Mucosa of descending colon (tissue), 3 donors: ENCODE results near the gene ZFP90. TPM values are rescaled to one million over a fixed set of nuclear protein-coding genes. Genes with fewer than 3 reads are reported as not detected.
A peak's percentile ranks its signal among the peaks of the same experiment; 100 is the strongest.

ENCODE experiments used
- ATAC-seq: fragments of 200-7000 bp; cut with Tn5 transposase; one replicate; pipeline ENCODE4 v1.9.1; 2020; ENCODE audit warnings: mild to moderate bottlenecking, moderate library complexity
- DNase-seq, 3 donors: peaks; one replicate each; pipeline ENCODE4 v3.0.0-alpha.2; 2020
- H3K36me3 ChIP-seq: fragments of 200-600 bp; one replicate; pipeline ENCODE4 v1.8.0; 2021; ENCODE audit warnings: low read depth, mild to moderate bottlenecking
- H3K4me1 ChIP-seq: fragments of 200-600 bp; one replicate; pipeline ENCODE4 v1.8.0; 2021; ENCODE audit warnings: low read depth, mild to moderate bottlenecking
- H3K4me3 ChIP-seq: fragments of 200-600 bp; one replicate; pipeline ENCODE4 v1.8.0; 2021; ENCODE audit warnings: mild to moderate bottlenecking
- H3K9me3 ChIP-seq: fragments of 200-600 bp; one replicate; pipeline ENCODE4 v1.8.0; 2021; ENCODE audit warnings: mild to moderate bottlenecking
- intact Hi-C, 2 donors: fragments of 100-400 bp; cut with DNase I in 1 of 2; cut with micrococcal nuclease in 1 of 2; formaldehyde crosslinking; loops; one replicate each; pipeline versions ENCODE4 v1.11.0 to v1.11.1; 2022; cut with DNase I, micrococcal nuclease
- long read RNA-seq, 2 donors: library from polyadenylated mRNA; unstranded; transcript quantifications; one replicate each; pipeline ENCODE4 v2.0.0, GENCODE V29; 2019 to 2021
- total RNA-seq, 3 donors: library from RNA; stranded (reverse); fragmentation: NEBNext Ultra II Directional in 2 of 3; extraction: Animal tissue kit (Norgen Biotek cat#: 25700) in 2 of 3; gene quantifications; one replicate each; pipeline versions ENCODE4 v1.2.1 to v1.2.4, GENCODE V29; 2021 to 2023
- TF ChIP-seq, protein P1 (sequence below): fragments of 200-600 bp; IDR thresholded peaks from one replicate; pipeline ENCODE4 v1.8.0; 2022; ENCODE audit warnings: antibody characterized with exemption, mild to moderate bottlenecking
- donor health status: DM: no; HTN: no; CAD: no; lungs with moderate emphysema.
- donor health status: DM: no; HTN: no; CAD: no.
- donor health status: DM: no; HTN: yes; CAD: no.

The ZFP90 gene
- 10 to 100 TPM; 10.2 to 18.1 (median 12.8) TPM for total RNA-seq
- long read RNA-seq, donor 1, full-length matches to known transcripts, result 6 of 10 reads
- long read RNA-seq, donor 1, partial matches to known transcripts, result 0 of 10 reads
- long read RNA-seq, donor 1, other reads (novel, unspliced or antisense), result 4 of 10 reads
- long read RNA-seq, donor 2, partial matches to known transcripts, result 0 of 1 reads
- long read RNA-seq, donor 2, other reads (novel, unspliced or antisense), result 1 of 1 reads

DNA sequence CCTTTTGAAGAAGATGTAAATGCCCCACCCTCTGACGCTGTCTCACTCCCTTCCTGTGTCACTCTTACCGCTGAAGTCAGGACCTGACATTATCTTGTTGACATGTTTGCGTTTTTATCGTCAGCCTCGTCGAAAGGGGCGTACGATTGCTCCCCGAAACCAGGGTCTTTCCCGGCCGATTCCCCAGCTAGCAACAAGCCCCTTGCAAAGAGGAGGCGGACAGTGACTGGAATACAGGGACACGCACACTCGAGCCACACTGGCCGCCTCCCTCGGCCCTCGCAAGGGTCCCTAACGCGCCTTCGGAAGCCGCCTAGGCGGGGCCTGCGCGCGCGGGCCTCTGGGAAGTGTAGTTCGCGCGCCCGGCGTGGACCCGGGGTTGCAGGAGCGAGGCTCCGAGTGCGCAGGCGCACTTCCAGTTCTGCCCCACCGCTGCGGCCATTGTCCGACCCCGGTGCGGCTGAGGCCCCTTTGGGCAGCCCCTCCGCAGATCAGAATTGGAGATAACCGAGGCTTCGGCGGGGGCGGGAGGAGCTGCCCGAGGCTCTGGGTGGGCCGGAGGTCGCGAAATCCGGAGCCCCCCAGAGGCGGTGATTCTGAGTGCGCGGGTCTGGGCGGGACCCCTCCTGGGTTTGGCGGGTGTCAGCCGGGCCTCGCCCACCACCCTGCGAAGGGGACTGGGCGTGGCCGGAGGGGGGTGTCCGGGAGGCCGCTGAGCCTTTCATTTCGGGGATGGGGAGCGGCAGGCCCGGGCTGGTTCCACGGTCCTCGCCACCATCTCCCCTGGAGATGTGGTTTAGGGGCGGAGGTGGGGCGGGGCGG is at the start of gene ZFP90:
ZFP90 (plus strand) TSS at position 412 of the 822 bp plus-strand sequence. CDS start 502 bp downstream, outside the sequence.
- peak within 1 kb of the TSS; percentile 82 for H3K4me3 ChIP-seq
- intact Hi-C loops, result no loop called here
- DNase-seq (peak; percentile 89 to 91 (median 90)), ATAC-seq (peak; percentile 99)
- H3K36me3 ChIP-seq, result no peaks in the 10 kb centered on the region
- no peaks in the 10 kb centered on the region for H3K9me3 ChIP-seq
- H3K4me1 ChIP-seq, result peaks cover 5% of the 10 kb centered on the region
- TF ChIP-seq, protein P1, sequence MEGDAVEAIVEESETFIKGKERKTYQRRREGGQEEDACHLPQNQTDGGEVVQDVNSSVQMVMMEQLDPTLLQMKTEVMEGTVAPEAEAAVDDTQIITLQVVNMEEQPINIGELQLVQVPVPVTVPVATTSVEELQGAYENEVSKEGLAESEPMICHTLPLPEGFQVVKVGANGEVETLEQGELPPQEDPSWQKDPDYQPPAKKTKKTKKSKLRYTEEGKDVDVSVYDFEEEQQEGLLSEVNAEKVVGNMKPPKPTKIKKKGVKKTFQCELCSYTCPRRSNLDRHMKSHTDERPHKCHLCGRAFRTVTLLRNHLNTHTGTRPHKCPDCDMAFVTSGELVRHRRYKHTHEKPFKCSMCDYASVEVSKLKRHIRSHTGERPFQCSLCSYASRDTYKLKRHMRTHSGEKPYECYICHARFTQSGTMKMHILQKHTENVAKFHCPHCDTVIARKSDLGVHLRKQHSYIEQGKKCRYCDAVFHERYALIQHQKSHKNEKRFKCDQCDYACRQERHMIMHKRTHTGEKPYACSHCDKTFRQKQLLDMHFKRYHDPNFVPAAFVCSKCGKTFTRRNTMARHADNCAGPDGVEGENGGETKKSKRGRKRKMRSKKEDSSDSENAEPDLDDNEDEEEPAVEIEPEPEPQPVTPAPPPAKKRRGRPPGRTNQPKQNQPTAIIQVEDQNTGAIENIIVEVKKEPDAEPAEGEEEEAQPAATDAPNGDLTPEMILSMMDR, result no peak

DNA sequence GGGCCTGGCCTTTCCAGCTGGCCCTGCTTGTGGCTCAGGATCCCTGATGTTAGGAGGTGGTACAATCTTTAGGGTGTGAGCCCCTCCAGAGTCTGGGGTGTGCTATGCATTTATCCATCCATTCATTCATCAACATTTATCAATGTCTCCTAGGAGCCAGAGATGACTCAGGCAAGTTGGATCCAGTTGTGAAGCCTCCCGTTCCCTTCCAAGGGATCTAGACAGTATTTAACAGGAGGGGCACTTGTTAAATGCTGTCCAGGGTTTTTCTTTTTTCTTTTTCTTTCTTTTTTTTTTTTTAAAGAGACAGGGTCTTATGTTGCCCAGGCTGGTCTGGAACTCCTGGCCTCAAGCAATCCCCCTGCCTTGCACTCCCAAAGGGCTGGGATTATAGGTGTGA is 48.7 kb upstream of the ZFP90 start:
- Histone ChIP-seq H3K36me3 (no peaks in the 10 kb centered on the region), H3K9me3 (no peaks in the 10 kb centered on the region), H3K4me1 (peaks cover 32% of the 10 kb centered on the region), H3K4me3 (no peak overlapping the region)
- ATAC-seq (no peak), DNase-seq (peak in 1 of 3 donors; percentile 3)
- intact Hi-C loops, result no loop called here
- TF ChIP-seq, protein P1, result no peak

DNA sequence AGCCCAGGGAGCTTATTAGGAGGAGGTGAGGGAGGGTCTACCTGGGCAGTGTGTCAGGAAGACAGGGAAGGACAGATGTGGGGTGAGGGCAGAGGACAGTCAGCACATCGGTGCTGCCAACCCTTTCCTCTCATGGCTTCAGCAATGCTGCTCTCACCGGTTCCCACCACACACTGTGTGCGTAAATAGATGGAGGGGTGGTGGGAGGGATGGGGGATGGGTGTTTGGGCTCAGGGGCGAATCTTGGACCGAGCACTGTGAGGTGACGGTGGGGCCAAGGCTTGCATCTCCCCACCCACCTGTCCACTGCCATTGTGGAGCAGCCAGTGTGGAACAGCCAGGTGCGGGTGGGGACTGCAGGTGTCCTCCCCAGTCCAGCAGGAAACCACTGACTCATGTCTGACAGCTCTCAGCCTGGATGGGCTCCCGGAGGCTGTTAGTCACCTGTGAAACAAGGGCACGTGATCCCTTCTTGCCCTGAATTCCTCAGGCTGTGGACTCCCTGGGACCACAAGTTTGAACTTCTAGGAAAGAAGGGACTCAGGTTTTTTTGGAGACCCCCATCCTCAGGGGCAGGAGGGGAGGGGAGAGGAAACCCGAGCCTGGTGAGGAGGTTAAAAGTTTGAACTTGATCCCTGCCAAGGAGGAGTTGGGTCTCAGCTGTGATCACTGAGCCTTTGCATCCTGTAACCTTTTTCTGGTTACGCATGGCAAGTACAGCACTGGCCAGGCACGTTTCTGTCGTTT is 48.1 kb upstream of the ZFP90 start:
- Histone ChIP-seq H3K9me3 (no peaks in the 10 kb centered on the region), H3K4me1 (peaks cover 32% of the 10 kb centered on the region), H3K36me3 (no peaks in the 10 kb centered on the region), H3K4me3 (no peak overlapping the region)
- DNase-seq (peak; percentile 71 to 79 (median 74)), ATAC-seq (peak; percentile 88)
- TF ChIP-seq, protein P1, result no peak
- intact Hi-C loops, result no loop called here

DNA sequence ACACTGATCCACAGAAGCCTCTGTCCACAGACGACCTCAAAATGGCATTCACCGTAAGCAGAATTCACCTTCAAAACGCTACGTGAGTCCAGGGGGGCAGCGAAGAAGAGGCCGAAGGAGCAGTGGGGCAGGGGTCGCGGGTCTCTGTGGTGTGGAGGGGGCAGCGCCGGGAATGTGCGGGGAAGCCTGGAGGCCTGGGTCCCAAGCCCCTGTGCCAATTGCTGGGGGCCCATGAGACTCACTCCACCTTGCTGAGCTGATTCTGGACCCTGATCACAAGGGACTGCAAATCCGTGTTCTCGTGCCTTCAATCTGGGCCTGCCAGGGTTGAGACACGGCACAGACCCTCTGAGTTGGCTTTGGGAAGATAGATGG is 47.5 kb upstream of the ZFP90 start:
- H3K4me1 ChIP-seq, result peaks cover 32% of the 10 kb centered on the region
- TF ChIP-seq, protein P1, result no peak
- ATAC-seq (no peak), DNase-seq (no peak)
- intact Hi-C loops, result no loop called here
- H3K4me3 ChIP-seq, result no peak overlapping the region
- no peaks in the 10 kb centered on the region for H3K9me3 ChIP-seq
- no peaks in the 10 kb centered on the region for H3K36me3 ChIP-seq

DNA sequence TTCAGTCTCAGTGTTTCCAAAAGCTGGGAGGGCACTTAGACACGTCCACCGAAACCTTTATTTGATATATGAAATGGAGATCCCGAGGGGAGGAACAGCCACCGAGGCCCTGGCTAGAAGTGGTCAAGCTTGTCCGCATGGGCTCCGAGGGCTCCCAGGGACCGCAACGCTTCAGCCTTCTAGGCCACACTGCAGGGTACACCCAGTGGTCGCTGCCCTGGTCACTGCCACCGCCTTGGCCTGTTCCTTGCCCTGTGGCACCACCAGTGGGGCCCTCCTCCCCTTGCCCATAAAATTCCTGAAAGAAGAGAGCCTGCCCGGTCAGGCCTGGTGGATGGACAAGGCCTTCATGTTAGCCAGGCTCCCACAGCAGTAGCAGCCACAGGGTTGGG is 46.9 kb upstream of the ZFP90 start:
- Histone ChIP-seq H3K4me3 (no peak overlapping the region), H3K9me3 (no peaks in the 10 kb centered on the region), H3K4me1 (peaks cover 28% of the 10 kb centered on the region), H3K36me3 (no peaks in the 10 kb centered on the region)
- intact Hi-C loops, result no loop called here
- ATAC-seq (no peak), DNase-seq (no peak)
- TF ChIP-seq, protein P1, result no peak
